ENCODE results near the gene SEPTIN3. TPM values are rescaled to one million over a fixed set of nuclear protein-coding genes. Genes with fewer than 3 reads are reported as not detected.
A peak's percentile ranks its signal among the peaks of the same experiment; 100 is the strongest.

Gene SEPTIN3
- total and polyA plus RNA-seq, 9 of the 15 experiments (the other 6 are each of a cell fraction or from before 2014, with no cell fraction given): 0.06 TPM; not detected in 8

DNA sequence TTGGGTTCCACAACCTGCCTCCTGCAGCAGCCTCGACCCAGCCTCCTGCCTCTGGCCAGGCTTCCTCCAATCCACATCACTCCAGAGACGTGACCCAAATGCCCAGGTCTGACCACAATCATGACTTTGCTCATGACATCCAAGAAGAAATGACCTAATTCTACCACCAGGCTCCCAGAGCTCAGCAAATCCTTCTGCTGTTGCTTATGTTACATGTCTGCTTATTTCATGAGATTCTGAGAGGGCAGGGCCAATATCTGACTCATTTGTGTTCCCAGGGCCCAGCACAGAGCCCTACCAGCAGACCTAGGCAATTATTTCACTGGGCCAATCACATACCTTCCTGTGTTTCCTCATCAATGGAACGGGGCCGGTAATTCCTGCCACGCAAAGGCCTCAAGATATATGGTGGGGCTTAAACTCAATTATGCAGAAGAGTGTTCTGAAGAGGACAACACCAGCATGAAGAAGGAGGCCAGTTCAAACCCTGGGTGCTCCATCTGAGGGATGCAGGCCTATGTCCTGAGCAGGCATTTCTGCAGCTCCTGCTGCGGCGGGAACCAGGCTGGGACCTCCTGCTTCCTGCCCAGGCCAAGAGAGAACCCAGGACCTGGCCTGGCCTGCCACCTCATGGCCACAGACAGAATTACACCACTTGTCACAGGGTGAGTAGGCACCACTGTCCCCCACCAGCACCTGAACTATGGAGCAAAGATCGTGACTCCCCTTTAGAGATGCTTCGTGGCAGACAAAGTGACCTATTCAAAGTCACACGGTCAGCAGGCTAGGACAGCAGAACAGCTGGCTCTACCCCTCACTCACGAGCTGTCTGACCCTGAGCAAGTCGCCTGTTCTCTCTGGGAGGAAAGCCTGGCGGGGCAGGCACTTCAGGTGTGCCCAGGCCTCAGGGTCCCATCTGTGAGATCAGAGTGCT is 28.1 kb upstream of the SEPTIN3 start (continued):
- TF ChIP-seq, protein P1, sequence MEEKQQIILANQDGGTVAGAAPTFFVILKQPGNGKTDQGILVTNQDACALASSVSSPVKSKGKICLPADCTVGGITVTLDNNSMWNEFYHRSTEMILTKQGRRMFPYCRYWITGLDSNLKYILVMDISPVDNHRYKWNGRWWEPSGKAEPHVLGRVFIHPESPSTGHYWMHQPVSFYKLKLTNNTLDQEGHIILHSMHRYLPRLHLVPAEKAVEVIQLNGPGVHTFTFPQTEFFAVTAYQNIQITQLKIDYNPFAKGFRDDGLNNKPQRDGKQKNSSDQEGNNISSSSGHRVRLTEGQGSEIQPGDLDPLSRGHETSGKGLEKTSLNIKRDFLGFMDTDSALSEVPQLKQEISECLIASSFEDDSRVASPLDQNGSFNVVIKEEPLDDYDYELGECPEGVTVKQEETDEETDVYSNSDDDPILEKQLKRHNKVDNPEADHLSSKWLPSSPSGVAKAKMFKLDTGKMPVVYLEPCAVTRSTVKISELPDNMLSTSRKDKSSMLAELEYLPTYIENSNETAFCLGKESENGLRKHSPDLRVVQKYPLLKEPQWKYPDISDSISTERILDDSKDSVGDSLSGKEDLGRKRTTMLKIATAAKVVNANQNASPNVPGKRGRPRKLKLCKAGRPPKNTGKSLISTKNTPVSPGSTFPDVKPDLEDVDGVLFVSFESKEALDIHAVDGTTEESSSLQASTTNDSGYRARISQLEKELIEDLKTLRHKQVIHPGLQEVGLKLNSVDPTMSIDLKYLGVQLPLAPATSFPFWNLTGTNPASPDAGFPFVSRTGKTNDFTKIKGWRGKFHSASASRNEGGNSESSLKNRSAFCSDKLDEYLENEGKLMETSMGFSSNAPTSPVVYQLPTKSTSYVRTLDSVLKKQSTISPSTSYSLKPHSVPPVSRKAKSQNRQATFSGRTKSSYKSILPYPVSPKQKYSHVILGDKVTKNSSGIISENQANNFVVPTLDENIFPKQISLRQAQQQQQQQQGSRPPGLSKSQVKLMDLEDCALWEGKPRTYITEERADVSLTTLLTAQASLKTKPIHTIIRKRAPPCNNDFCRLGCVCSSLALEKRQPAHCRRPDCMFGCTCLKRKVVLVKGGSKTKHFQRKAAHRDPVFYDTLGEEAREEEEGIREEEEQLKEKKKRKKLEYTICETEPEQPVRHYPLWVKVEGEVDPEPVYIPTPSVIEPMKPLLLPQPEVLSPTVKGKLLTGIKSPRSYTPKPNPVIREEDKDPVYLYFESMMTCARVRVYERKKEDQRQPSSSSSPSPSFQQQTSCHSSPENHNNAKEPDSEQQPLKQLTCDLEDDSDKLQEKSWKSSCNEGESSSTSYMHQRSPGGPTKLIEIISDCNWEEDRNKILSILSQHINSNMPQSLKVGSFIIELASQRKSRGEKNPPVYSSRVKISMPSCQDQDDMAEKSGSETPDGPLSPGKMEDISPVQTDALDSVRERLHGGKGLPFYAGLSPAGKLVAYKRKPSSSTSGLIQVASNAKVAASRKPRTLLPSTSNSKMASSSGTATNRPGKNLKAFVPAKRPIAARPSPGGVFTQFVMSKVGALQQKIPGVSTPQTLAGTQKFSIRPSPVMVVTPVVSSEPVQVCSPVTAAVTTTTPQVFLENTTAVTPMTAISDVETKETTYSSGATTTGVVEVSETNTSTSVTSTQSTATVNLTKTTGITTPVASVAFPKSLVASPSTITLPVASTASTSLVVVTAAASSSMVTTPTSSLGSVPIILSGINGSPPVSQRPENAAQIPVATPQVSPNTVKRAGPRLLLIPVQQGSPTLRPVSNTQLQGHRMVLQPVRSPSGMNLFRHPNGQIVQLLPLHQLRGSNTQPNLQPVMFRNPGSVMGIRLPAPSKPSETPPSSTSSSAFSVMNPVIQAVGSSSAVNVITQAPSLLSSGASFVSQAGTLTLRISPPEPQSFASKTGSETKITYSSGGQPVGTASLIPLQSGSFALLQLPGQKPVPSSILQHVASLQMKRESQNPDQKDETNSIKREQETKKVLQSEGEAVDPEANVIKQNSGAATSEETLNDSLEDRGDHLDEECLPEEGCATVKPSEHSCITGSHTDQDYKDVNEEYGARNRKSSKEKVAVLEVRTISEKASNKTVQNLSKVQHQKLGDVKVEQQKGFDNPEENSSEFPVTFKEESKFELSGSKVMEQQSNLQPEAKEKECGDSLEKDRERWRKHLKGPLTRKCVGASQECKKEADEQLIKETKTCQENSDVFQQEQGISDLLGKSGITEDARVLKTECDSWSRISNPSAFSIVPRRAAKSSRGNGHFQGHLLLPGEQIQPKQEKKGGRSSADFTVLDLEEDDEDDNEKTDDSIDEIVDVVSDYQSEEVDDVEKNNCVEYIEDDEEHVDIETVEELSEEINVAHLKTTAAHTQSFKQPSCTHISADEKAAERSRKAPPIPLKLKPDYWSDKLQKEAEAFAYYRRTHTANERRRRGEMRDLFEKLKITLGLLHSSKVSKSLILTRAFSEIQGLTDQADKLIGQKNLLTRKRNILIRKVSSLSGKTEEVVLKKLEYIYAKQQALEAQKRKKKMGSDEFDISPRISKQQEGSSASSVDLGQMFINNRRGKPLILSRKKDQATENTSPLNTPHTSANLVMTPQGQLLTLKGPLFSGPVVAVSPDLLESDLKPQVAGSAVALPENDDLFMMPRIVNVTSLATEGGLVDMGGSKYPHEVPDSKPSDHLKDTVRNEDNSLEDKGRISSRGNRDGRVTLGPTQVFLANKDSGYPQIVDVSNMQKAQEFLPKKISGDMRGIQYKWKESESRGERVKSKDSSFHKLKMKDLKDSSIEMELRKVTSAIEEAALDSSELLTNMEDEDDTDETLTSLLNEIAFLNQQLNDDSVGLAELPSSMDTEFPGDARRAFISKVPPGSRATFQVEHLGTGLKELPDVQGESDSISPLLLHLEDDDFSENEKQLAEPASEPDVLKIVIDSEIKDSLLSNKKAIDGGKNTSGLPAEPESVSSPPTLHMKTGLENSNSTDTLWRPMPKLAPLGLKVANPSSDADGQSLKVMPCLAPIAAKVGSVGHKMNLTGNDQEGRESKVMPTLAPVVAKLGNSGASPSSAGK (IDR thresholded peaks at IDR 0.05): no peak
- TF ChIP-seq SOX6 (IDR thresholded peaks at IDR 0.05): no peak
- peak; percentile 76 to 78 for TF ChIP-seq RAD21 (CRISPR knock-in tag; conservative IDR thresholded peaks at IDR 0.05 in 1 of 2, IDR thresholded peaks at IDR 0.05 in 1 of 2)
- TF ChIP-seq FOXJ2 (tag; IDR thresholded peaks at IDR 0.05): no peak
- no peak for TF ChIP-seq ETS1 (conservative IDR thresholded peaks at IDR 0.05; ENCODE audit: control insufficient read depth, low read depth, low read length)
- TF ChIP-seq TRIM28 (IDR thresholded peaks at IDR 0.05): no peak
- peak; percentile 61 for TF ChIP-seq SMC3 (conservative IDR thresholded peaks at IDR 0.05; ENCODE audit: insufficient read depth, low read depth, low read length)
- no peak for TF ChIP-seq MCM3 (IDR thresholded peaks at IDR 0.05)
- no peak for TF ChIP-seq ZNF696 (CRISPR knock-in tag; conservative IDR thresholded peaks at IDR 0.05)
- TF ChIP-seq HNRNPH1 (optimal IDR thresholded peaks at IDR 0.05; ENCODE audit: low read depth, low read length): no peak
- 0 out of 2 replicates have a peak, but pooled peaks have one; percentile 27 for TF ChIP-seq CTBP1 (IDR thresholded peaks at IDR 0.05; ENCODE audit: borderline replicate concordance)
- 0 out of 2 replicates have a peak, but pooled peaks have one; percentile 17 for TF ChIP-seq CREM (IDR thresholded peaks at IDR 0.05; ENCODE audit: low read depth)
- no peak for TF ChIP-seq TEAD1 (CRISPR knock-in tag; IDR thresholded peaks at IDR 0.05)
- TF ChIP-seq TOE1 (IDR thresholded peaks at IDR 0.05; ENCODE audit: borderline replicate concordance): no peak
- TF ChIP-seq TOE1 (CRISPR knock-in tag; IDR thresholded peaks at IDR 0.05; ENCODE audit: borderline replicate concordance, low read depth): no peak
